SK-N-SH treated with all-trans-retinoic acid at 6 μM for 48 hours (cell line): ENCODE results near the gene CTXN1.

Experiments used
- ATAC-seq: fragments of 200-7000 bp; cut with Tn5 transposase; 3 replicates; pipeline ENCODE4 v1.9.1; 2020; ENCODE audit warnings: mild to moderate bottlenecking, moderate library complexity
- ARNTL ChIP-seq: fragments of 450-650 bp; formaldehyde crosslinking; IDR thresholded peaks from 2 replicates; pipeline ENCODE4 v1.5.0; 2020; ENCODE audit warnings: low read depth, mild to moderate bottlenecking, moderate library complexity, borderline replicate concordance
- BACH2 ChIP-seq: fragments of 250-450 bp; sonication (Bioruptor Pico); IDR thresholded peaks from 2 replicates; pipeline ENCODE4 v1.9.0; 2021; ENCODE audit warnings: mild to moderate bottlenecking, borderline replicate concordance
- CREB5 ChIP-seq: fragments of 250-450 bp; sonication (Bioruptor Pico); IDR thresholded peaks from 2 replicates; pipeline ENCODE4 v1.5.1; 2020; ENCODE audit warnings: low read depth, mild to moderate bottlenecking, moderate library complexity
- ESRRG ChIP-seq: fragments of 250-450 bp; sonication (Bioruptor Pico); IDR thresholded peaks from 2 replicates; pipeline ENCODE4 v1.6.1; 2021; ENCODE audit warnings: mild to moderate bottlenecking
- GLIS3 ChIP-seq: fragments of 250-450 bp; sonication (Bioruptor Pico); IDR thresholded peaks from 2 replicates; pipeline ENCODE4 v1.5.0; 2020; ENCODE audit warnings: mild to moderate bottlenecking, moderate library complexity
- ISL1 ChIP-seq: fragments of 250-450 bp; sonication (Bioruptor Pico); IDR thresholded peaks from 2 replicates; pipeline ENCODE4 v2.1.2; 2022; ENCODE audit warnings: mild to moderate bottlenecking, moderate library complexity
- OSR1 ChIP-seq: fragments of 250-450 bp; sonication (Bioruptor Pico); IDR thresholded peaks from 2 replicates; pipeline ENCODE4 v1.8.0; 2022; ENCODE audit warnings: moderate library complexity, mild to moderate bottlenecking, inconsistent platforms
- PPARA ChIP-seq: fragments of 250-450 bp; sonication (Bioruptor Pico); IDR thresholded peaks from 2 replicates; pipeline ENCODE4 v1.5.0; 2020; ENCODE audit warnings: mild to moderate bottlenecking, borderline replicate concordance
- RARB ChIP-seq: fragments of 250-450 bp; sonication (Bioruptor Pico); IDR thresholded peaks from 2 replicates; pipeline ENCODE4 v1.8.0; 2021; ENCODE audit warnings: mild to moderate bottlenecking, moderate library complexity
- SNAI2 ChIP-seq: fragments of 250-450 bp; sonication (Bioruptor Pico); IDR thresholded peaks from 2 replicates; pipeline ENCODE4 v1.5.0; 2020; ENCODE audit warnings: mild to moderate bottlenecking, moderate library complexity
- TCF4 ChIP-seq: fragments of 250-450 bp; sonication (Bioruptor Pico); IDR thresholded peaks from 2 replicates; pipeline ENCODE4 v1.8.0; 2021; ENCODE audit warnings: mild to moderate bottlenecking, moderate library complexity, borderline replicate concordance
- ZC3H10 ChIP-seq: fragments of 250-450 bp; sonication (Bioruptor Pico); IDR thresholded peaks from 2 replicates; pipeline ENCODE4 v1.5.1; 2021; ENCODE audit warnings: mild to moderate bottlenecking, moderate library complexity
- ZFP3 ChIP-seq: fragments of 250-450 bp; sonication (Bioruptor Pico); IDR thresholded peaks from 2 replicates; pipeline ENCODE4 v1.5.0; 2020; ENCODE audit warnings: mild to moderate bottlenecking, moderate library complexity
- ZFP30 ChIP-seq: fragments of 450-650 bp; formaldehyde crosslinking; IDR thresholded peaks from 2 replicates; pipeline ENCODE4 v1.5.0; 2022; ENCODE audit warnings: mild to moderate bottlenecking, moderate library complexity
- ZNF565 ChIP-seq: fragments of 450-650 bp; formaldehyde crosslinking; conservative IDR thresholded peaks from 2 replicates; pipeline ENCODE4 v1.5.0; 2020; ENCODE audit warnings: low read depth, mild to moderate bottlenecking, moderate library complexity
- ZNF8 ChIP-seq: fragments of 450-650 bp; formaldehyde crosslinking; IDR thresholded peaks from 2 replicates; pipeline ENCODE4 v1.5.0; 2020; ENCODE audit warnings: mild to moderate bottlenecking, moderate library complexity
- TF ChIP-seq, protein P1 (sequence below): fragments of 250-450 bp; sonication (Bioruptor Pico); IDR thresholded peaks from 2 replicates; pipeline ENCODE4 v1.8.0; 2020; ENCODE audit warnings: mild to moderate bottlenecking, moderate library complexity, borderline replicate concordance
- TF ChIP-seq, protein P2 (sequence below): fragments of 250-450 bp; sonication (Bioruptor Pico); IDR thresholded peaks from 2 replicates; pipeline ENCODE4 v1.5.0; 2020; ENCODE audit warnings: mild to moderate bottlenecking, moderate library complexity
- TF ChIP-seq, protein P3 (sequence below): fragments of 250-450 bp; sonication (Bioruptor Pico); IDR thresholded peaks from 2 replicates; pipeline ENCODE4 v1.8.0; 2021; ENCODE audit warnings: low read depth, mild to moderate bottlenecking, moderate library complexity, borderline replicate concordance

Gene CTXN1

GRCh38 chr19:7933411-7933810 is 7.5 kb upstream of the CTXN1 start:
- TF ChIP-seq TCF4 (CRISPR knock-in tag) (no peak), ZFP30 (CRISPR knock-in tag) (no peak), PPARA (CRISPR knock-in tag) (no peak)
- no peak for ATAC-seq

- TF ChIP-seq ZFP3 (CRISPR knock-in tag) (no peak), TCF4 (CRISPR knock-in tag) (no peak), CREB5 (no peak), ZC3H10 (CRISPR knock-in tag) (no peak), SNAI2 (CRISPR knock-in tag) (no peak), ISL1 (no peak), RARB (no peak), GLIS3 (no peak), ARNTL (CRISPR knock-in tag) (no peak), ESRRG (no peak), ZNF565 (CRISPR knock-in tag) (no peak), BACH2 (CRISPR knock-in tag) (no peak)
- TF ChIP-seq, protein P1, sequence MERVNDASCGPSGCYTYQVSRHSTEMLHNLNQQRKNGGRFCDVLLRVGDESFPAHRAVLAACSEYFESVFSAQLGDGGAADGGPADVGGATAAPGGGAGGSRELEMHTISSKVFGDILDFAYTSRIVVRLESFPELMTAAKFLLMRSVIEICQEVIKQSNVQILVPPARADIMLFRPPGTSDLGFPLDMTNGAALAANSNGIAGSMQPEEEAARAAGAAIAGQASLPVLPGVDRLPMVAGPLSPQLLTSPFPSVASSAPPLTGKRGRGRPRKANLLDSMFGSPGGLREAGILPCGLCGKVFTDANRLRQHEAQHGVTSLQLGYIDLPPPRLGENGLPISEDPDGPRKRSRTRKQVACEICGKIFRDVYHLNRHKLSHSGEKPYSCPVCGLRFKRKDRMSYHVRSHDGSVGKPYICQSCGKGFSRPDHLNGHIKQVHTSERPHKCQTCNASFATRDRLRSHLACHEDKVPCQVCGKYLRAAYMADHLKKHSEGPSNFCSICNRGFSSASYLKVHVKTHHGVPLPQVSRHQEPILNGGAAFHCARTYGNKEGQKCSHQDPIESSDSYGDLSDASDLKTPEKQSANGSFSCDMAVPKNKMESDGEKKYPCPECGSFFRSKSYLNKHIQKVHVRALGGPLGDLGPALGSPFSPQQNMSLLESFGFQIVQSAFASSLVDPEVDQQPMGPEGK = no peak
- TF ChIP-seq, protein P2, sequence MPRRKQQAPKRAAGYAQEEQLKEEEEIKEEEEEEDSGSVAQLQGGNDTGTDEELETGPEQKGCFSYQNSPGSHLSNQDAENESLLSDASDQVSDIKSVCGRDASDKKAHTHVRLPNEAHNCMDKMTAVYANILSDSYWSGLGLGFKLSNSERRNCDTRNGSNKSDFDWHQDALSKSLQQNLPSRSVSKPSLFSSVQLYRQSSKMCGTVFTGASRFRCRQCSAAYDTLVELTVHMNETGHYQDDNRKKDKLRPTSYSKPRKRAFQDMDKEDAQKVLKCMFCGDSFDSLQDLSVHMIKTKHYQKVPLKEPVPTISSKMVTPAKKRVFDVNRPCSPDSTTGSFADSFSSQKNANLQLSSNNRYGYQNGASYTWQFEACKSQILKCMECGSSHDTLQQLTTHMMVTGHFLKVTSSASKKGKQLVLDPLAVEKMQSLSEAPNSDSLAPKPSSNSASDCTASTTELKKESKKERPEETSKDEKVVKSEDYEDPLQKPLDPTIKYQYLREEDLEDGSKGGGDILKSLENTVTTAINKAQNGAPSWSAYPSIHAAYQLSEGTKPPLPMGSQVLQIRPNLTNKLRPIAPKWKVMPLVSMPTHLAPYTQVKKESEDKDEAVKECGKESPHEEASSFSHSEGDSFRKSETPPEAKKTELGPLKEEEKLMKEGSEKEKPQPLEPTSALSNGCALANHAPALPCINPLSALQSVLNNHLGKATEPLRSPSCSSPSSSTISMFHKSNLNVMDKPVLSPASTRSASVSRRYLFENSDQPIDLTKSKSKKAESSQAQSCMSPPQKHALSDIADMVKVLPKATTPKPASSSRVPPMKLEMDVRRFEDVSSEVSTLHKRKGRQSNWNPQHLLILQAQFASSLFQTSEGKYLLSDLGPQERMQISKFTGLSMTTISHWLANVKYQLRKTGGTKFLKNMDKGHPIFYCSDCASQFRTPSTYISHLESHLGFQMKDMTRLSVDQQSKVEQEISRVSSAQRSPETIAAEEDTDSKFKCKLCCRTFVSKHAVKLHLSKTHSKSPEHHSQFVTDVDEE = no peak
- no peak for ATAC-seq
These were observed 7.0 kb upstream of the CTXN1 start for GRCh38 chr19:7932930-7933300.

- ATAC-seq = no peak
- TF ChIP-seq BACH2 (CRISPR knock-in tag) (no peak), SNAI2 (CRISPR knock-in tag) (no peak), ISL1 (no peak), ZFP3 (CRISPR knock-in tag) (peak; percentile 96), ZC3H10 (CRISPR knock-in tag) (no peak)
These were observed 6.5 kb upstream of the CTXN1 start for GRCh38 chr19:7932276-7932929.

DNA sequence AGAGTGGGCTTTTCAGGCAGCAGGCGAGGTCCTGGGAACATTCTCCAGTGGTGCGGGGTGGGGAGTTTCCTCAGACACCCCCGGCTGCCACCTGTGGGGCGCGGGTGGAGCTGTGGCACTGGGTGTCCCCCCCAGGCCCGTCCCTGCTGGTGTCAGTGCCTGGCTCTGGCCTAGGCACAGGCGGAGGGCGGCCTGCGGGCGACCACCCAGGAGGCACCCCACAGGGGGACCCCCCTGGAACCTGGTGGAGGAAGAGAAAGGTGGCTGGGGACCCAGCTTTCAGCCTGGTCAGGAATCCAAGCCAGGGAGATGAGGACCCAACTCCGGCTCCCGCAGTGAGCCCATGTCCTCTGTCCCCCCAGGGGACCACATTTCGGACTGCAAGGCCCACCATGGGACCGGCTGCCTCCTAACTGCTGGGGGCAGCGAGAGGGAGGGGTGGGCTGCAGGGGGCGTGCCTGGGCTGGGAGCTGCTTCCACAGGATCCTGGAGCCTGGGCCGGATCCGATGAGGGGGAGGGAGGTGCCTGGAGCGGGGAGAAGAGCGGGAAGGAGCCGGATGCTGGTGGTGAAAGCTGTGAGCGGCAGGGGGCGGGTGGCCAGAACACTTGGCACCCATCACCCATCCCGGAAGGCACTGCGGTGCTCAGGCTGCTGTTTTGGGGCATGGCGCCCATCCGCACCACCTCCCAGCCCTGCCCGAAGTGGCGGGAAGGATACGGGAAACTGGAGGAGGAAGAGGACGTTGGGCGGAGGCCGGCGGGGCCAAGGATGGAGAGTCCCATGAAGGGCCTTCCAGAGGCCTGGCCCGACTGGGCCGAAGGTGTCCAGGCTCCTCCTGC is 5.5 kb upstream of the CTXN1 start:
- ATAC-seq = no peak
- no peak for TF ChIP-seq OSR1
- TF ChIP-seq, protein P1 = no peak
- no peak for TF ChIP-seq BACH2 (CRISPR knock-in tag)
- no peak for TF ChIP-seq ZFP30 (CRISPR knock-in tag)
- TF ChIP-seq ZNF565 (CRISPR knock-in tag) = no peak
- no peak for TF ChIP-seq ISL1
- no peak for TF ChIP-seq PPARA (CRISPR knock-in tag)
- TF ChIP-seq, protein P3, sequence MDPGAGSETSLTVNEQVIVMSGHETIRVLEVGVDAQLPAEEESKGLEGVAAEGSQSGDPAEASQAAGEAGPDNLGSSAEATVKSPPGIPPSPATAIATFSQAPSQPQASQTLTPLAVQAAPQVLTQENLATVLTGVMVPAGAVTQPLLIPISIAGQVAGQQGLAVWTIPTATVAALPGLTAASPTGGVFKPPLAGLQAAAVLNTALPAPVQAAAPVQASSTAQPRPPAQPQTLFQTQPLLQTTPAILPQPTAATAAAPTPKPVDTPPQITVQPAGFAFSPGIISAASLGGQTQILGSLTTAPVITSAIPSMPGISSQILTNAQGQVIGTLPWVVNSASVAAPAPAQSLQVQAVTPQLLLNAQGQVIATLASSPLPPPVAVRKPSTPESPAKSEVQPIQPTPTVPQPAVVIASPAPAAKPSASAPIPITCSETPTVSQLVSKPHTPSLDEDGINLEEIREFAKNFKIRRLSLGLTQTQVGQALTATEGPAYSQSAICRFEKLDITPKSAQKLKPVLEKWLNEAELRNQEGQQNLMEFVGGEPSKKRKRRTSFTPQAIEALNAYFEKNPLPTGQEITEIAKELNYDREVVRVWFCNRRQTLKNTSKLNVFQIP (CRISPR knock-in tag) = no peak
- TF ChIP-seq ZFP3 (CRISPR knock-in tag) = no peak
- TF ChIP-seq ESRRG = no peak
- TF ChIP-seq RARB = no peak
- no peak for TF ChIP-seq ZNF8 (CRISPR knock-in tag)
